ENCODE results near the gene OR4S2.

The OR4S2 gene, protein sequence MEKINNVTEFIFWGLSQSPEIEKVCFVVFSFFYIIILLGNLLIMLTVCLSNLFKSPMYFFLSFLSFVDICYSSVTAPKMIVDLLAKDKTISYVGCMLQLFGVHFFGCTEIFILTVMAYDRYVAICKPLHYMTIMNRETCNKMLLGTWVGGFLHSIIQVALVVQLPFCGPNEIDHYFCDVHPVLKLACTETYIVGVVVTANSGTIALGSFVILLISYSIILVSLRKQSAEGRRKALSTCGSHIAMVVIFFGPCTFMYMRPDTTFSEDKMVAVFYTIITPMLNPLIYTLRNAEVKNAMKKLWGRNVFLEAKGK

DNA sequence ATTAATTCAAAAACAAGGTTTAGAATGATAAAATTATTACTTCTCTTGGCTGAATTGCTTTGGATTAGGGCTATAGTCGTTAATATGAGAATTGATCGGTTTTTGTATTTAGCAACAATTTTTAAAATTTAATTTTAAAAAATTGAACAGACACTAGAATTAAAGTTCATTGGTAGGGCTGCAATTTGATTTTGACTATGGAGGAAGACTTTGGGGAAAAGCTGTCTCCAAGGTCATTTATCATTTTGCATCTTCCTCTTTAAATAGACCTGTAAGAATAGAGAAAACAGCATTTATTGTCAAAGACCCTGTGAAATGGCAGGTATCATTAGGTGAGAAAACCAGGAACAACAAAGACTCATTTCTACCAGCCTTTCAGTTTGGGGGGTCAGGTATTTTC lies at the start of gene OR4S2:
Gene OR4S2, plus strand, starts transcription at position 301 of the 400 bp plus-strand sequence. CDS start 2,577 bp downstream, outside the sequence.
- DNase-seq (ENCODE audit: low read depth), result no peak

DNA sequence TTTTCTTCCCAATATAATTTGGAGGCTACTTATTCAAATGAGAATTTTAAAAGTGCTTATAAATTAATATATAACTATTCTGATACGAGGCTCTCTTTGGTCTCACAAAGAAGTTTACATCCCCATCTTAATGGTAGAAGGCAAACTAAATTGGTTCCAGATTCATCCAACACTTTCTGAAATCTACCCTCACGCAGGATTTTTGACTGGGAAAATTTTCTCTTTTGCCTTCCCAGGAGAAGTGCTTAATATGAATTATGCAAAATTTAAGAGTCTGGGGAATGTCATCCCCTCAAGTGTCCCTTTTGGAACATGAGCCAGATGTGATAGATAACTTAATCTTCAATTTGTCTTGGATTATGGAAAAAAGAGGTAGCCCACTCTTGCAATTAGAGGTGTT lies 40.6 kb upstream of the OR4S2 start, which contains the start of gene OR4C11:
Gene OR4C11, minus strand, starts transcription at position 101 of the 400 bp plus-strand sequence. CDS start 3,272 bp downstream, outside the sequence.
- no peak for DNase-seq (ENCODE audit: low read depth)

DNA sequence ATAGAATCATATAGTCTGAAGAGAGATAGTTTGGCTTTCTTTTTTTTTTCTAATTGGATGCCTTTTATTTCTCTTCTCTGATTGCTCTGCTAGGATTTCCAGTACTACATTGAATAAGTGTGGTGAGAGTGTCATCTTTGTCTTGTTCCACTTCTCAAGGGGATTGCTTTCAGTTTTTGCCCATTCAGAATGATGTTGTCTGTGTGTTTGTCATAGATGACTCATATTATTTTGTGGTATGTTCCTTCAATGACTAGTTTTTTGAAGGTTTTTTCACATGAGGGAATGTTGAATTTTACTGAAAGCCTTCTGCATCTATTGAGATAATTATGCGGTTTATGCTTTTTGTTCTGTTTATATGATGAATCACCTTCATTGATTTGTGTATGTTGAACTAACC lies 23.6 kb upstream of the OR4S2 start:
- DNase-seq (ENCODE audit: low read depth), result no peak

DNA sequence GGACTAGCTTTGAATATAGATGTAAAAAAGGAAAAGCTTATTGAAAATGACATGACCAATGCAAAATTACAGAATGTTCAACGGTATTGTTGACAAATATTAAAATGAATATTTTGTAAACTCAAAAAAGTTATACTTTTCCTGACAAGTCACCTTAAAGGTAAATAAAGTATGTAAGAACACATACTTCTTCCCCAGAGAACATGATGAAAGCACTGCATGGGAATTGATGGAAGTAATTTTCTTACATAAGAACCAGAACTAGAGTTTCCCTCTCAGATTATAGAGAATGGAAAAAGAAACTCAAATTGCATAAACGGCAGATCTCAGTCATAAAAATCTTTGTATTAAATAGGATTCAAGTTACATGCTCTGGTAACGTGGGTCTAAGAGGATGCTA lies 13.3 kb upstream of the OR4S2 start, which contains the start of gene OR4P4:
Gene OR4P4, plus strand, starts transcription at position 301 of the 400 bp plus-strand sequence.
- no peak for DNase-seq (ENCODE audit: low read depth)

DNA sequence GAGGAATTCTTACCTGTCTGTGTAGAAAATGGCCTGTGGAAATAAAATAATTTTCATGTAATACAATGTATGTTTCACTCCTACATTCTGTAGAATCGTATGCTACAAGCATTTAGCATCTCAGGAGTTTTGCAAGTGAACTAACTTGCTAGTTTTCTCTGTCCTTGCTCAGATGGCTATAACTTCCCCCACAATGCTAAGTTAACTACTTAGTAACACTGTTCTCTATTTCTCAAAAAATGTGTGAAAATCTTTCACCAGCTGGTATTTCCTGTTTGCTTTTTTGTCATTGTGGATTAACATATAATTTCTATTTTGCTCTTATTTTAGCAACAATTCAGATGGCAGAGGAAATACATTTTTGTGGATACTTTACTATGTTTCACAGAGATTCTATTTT lies 4.4 kb downstream of the OR4S2 start:
- no peak for DNase-seq (ENCODE audit: low read depth)

DNA sequence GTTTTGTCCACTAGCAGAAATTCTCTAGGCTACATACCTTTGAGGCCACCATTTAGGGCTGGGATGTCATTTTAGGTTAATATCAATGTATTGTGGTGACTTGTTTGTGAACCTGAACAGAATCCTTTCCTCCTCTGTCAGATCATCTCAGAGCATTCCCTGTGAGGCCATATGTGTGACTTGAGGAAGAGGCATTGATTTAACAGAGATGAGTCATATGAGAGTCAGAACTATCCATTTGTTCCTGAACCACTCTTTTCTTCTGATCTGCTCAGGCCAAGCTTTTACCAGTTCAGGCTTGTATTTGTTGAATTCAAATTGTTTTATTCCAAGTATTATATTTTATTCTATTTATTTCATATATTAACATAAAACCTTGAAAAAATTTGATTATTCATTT lies 7.0 kb downstream of the OR4S2 start:
- no peak for DNase-seq (ENCODE audit: low read depth)

DNA sequence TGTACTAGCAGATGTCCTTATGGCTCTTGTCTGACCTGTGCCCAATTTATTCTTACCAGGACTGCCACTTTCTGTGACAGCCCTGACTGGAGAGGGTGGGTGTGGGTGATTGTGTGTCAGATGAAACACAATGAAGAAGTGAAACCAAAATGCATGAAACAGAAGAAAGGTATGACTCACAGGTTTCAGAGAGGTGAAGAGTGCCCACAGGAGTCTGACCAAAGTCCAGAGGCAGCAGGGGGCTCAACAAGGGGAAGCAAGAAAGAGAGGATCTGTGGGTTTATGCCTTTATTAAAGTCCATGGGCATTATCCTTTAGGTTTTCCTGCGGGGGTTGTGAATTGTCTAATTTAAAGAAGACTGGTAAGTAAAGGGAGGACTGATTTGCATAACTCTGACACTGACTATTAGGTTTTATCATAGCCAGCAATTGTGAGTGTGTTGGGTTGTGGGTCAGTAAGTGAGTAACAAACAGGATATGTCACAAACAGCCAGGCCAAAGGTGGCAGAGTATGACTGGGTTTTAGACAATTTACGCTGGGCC lies 10.0 kb downstream of the OR4S2 start:
- no peak for DNase-seq (ENCODE audit: low read depth)

DNA sequence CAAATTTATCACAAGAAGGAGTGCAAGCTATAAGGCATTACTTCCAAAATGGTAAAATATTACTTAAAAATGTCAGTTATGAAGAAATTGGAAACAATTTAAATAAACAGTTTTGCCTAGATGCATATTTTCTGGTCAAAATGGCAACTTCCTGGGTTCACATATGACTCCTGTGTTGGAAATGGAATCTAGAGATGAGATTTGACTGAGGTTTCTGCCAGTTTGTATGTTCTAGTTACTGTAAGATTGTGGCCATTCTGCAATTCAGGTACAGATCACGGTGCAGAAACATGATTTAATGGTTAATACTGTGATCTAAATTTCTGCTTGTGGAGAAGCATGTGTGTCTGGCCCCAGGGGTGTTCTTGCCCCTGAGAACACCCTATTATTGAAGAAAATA lies 10.5 kb downstream of the OR4S2 start:
- no peak for DNase-seq (ENCODE audit: low read depth)

DNA sequence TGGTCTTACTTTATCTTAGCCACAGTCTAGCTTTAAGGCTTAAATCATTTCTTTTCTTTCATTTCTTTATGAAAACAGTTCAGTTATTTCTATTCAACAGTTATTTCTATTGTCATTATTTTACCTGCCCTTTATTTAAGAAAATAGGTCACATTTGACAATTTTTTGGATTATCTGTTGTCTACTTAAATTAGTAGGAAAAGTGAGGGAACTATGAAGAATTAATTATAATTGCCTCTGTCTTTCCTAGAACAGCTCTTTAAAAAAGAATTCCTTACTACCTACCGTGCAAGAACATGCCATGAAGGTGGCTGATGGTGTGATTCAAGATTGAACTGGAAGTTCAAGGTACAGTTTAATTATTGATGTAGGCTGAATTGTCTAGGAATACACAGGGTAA lies 13.8 kb downstream of the OR4S2 start, which contains the start of gene OR4C6:
Gene OR4C6, plus strand, starts transcription at position 301 of the 400 bp plus-strand sequence. CDS start 2,966 bp downstream, outside the sequence.
- DNase-seq (ENCODE audit: low read depth), result no peak

DNA sequence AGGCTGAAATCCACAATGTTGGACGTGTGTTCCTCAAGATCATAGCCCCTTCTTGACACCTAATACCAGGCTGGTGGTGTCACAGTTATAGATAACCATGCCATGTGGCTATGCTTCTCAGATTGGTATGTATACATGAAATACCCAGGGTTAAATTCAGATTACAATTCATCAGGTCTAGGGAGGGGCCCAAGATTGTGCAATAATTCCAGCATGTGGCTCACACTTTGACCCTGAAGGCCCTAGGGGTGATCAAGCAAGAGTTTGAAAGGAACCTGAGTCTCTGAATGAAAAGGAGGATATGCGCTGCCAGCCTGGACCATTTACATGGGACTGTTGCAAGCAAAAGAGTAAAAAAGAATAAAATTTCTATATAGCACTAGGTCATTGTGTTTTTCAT lies 21.2 kb downstream of the OR4S2 start:
- DNase-seq (ENCODE audit: low read depth), result no peak

DNA sequence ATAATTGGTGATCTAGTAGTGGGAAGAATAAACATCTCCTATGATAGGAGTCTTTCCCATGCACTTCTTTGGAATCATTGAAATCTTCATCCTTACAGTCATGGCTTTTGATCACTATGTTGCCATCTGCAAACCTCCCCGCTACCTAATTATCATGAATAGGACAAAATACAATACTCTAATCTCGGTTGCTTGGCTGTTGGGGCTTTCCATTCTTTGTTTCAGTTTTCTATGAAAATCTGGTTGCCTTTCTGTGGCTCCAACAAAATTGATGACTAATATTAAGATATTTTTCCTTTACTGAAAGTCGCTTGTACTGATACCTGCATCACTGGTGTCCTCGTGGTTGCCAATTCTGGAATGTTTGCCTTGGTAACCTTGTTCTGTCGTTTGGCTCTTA lies 25.7 kb downstream of the OR4S2 start:
- no peak for DNase-seq (ENCODE audit: low read depth)

DNA sequence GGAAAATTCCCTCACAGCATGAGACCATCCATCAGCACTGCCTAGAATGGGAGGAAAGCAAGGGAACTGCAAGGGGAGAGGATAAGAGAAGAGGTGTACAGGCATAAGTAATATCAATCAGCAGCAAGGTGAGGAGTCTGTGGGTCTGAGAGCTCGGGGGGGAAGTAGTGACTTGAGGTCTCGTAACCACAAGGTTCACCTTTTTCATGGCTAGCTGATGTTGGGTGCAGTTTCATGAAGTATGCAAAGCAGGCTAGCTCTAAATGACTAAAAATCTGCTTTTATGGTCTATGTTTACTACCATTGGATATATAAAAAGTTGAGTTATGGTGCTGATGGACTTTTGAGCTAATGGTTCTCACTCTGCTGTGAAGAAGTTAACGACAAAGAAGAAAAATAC lies 49.7 kb downstream of the OR4S2 start:
- no peak for DNase-seq (ENCODE audit: low read depth)

DNA sequence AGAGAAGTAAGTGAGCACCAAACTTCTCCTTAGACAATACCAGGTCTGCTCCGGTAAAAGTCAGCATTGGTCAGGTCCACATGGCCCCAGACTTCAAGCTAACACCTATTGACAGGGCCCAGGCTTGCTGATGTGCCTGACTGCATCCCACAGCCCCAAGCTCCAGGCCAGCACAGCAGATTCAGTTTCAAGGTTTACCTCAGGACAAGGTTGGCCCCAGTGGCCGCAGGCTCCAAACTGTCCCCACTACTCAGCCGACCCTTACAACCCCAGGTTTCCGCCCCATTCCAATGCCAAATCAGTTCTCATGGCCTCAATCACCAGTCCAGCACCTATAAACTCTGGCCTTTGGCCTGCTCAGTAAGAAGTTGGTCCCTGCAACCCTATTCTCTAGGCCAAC lies 53.3 kb downstream of the OR4S2 start:
- no peak for DNase-seq (ENCODE audit: low read depth)

Measured in CMK (cell line).